ENCODE measurements around the gene SLC27A1. TPM values are rescaled to one million over a fixed set of nuclear protein-coding genes. Genes with fewer than 3 reads are reported as not detected.
"Not testable (repeated sequence)": the region's sequence is repeated elsewhere in the genome, so short reads cannot be mapped to it uniquely, and the experiment has no call there.

The SLC27A1 gene
- polyA plus RNA-seq, 3 donors: 9.7 to 10.8 (median 10.3) TPM

GRCh38 chr19:17455308-17456123 is 14.8 kb upstream of the SLC27A1 start:
- no peak for DNase-seq (ENCODE audit: low read depth in 3 of 3, low spot score in 2 of 3)

GRCh38 chr19:17456127-17456526 is 14.2 kb upstream of the SLC27A1 start:
- no peak for DNase-seq (ENCODE audit: low read depth in 3 of 3, low spot score in 2 of 3)

DNA sequence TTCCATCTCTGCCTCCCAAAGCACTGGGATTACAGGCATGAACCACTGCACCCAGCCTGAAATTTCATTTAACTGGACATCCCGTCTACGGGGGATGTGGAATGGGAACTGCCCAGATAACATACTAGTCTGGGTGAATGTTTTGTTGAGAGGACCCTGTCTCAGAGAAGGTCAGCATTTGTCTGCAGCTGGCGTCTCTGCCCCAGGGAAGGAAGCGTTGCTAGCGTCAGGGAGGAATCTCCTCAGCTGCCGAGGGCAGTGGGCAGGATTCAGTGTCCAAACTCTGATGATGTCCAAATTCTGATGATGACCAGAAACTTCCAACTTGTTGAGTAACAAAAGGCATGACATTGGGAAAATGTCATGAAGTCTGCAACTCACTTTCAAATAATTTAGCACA is 12.7 kb upstream of the SLC27A1 start:
- no peak for DNase-seq (ENCODE audit: low read depth in 3 of 3, low spot score in 2 of 3)

GRCh38 chr19:17458970-17459369 is 11.4 kb upstream of the SLC27A1 start:
- DNase-seq (ENCODE audit: low read depth in 3 of 3, low spot score in 2 of 3): no peak

DNA sequence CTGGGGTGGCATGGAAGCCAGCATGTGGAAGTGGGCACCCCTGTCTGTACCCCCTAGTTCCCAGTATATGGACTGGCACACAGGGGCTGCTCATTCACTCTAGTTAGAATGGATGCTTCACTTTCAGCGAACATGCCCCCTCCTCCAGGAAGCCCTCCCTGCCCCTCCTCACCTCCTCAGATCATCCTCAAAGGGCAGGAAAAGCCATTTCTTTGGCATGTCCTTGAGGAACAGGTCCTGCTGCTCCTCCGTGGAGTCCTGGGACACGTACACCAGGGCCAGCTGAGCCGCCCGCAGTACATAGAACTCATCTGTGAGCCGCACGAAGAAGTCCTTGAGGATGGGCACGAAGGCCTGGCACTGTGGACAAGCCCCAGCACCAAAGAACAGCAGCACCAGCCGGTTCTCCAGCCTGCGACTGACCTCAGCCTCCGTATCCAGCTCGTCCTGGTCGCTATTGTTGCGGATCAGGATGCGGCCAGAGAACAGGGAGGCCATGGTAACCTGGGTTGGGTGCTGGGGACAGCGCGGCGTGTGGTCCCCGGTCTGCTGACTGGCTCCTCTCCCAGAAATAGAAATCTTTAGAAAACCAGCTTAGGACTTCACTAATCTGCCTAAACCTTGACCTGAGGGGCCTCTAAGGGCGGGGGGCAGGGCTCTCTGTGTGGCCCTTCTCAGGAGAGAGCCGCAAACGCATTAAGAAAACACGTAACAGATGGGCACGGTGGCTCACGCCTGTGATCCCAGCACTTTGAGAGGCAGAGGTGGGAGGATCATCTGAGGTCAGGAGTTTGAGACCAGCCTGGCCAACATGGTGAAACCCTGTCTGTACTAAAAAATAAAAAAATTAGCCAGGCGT is 9.7 kb upstream of the SLC27A1 start, which contains the start of gene NXNL1:
Gene NXNL1, minus strand, starts transcription at position 555 of the 859 bp plus-strand sequence. Its CDS starts 57 bp downstream, at position 498.
- DNase-seq (ENCODE audit: low read depth in 3 of 3, low spot score in 2 of 3): no peak

DNA sequence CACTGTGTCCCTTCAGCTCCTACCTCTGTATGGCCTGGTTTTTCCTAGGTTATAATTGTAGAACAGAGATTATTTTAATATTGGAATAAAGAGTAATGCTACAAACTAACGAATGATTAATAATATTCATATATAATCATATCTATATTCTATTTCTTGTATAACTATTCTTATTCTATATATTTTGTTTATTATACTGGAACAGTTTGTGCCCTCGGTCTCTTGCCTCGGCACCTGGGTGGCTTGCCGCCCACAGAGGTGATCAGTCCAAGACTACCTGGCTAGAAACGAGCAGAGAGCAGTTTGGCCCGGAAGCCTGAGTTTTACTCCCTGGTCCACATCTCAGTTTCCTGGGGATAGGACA is 3.9 kb upstream of the SLC27A1 start:
- DNase-seq (ENCODE audit: low read depth in 3 of 3, low spot score in 2 of 3): no peak

GRCh38 chr19:17467471-17468301 is 2.6 kb upstream of the SLC27A1 start:
- no peak for DNase-seq (ENCODE audit: low read depth in 3 of 3, low spot score in 2 of 3)

DNA sequence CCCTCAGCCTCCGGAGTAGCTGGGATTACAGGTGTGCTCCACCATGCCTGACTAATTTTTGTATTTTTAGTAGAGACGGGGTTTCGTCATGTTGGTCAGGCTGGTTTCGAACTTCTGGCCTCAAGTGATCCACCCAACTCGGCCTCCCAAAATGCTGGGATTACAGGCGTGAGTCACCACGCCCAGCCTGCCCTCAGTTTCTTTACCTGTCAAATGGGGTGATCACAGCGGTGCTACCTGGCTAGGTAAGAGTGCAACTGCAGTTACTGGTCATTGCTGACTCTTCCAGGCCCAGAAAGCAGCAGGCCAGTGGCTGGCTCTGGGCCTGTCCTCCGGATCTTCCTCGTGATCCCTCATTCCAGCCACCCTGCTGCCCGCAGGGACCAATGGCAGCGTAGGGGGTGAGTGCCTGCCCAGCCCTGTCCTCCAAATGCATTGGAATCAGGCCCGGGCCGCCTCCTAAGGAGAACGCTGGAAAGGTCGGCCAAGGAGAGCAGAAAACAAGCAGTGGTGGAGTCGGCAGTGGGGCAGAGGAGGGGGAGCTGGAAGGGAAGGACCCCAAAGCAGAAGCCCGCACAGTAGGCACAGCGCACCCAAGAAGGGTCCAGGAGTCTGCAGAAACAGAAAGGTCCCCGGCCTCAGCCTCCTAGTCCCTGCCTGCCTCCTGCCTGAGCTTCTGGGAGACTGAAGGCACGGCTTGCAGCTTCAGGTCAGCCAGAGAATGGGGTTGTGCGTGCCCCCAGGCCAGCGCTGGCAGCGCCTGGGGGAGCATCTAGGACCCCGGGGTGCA is 1.8 kb upstream of the SLC27A1 start:
- DNase-seq (ENCODE audit: low read depth in 3 of 3, low spot score in 2 of 3): no peak

- no peak for DNase-seq (ENCODE audit: low read depth in 3 of 3, low spot score in 2 of 3)
Observed at GRCh38 chr19:17469092-17469480, 1.2 kb upstream of the SLC27A1 start.

GRCh38 chr19:17469481-17470067 is 750 bp upstream of the SLC27A1 start:
- peak; percentile 77 to 83 (median 82) for DNase-seq (ENCODE audit: low read depth in 3 of 3, low spot score in 2 of 3)

DNA sequence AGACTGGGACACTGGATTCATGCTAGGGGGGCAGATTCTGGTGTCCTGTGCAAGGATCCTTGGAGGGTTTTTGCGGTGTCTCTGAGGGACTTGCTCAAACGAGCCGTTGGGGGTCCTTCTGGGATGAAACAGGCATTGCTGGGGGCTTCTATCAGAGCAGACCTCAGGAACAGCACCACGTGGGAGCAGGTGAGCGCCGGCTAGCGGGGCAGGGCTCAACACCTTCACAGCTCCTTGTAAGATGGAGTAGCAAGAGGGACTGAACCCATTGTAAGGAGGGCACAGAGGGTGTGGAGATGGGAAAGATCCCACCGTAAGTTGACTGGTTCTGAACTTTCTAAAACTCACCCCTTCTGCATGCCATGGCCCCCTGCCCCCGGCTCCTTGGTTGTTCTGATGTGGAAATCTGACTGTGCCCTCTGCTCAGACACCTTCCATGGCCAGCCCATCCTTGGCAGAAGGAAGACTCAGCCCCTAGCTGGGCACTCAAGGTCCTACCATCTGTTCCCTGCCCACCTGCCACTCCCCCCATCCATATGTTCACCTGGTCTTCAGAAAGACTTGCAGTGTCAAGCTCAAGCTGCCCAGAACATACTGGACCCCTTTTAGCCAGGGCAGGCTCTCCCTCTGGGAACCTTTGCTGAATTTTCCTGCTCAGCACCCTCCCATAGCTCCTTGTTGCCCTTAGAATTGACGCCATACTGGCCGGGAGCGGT is 1.2 kb downstream of the SLC27A1 start:
- no peak for DNase-seq (ENCODE audit: low read depth in 3 of 3, low spot score in 2 of 3)

- DNase-seq (ENCODE audit: low read depth in 3 of 3, low spot score in 2 of 3): no peak
Observed at GRCh38 chr19:17473041-17473440, 2.7 kb downstream of the SLC27A1 start.

DNA sequence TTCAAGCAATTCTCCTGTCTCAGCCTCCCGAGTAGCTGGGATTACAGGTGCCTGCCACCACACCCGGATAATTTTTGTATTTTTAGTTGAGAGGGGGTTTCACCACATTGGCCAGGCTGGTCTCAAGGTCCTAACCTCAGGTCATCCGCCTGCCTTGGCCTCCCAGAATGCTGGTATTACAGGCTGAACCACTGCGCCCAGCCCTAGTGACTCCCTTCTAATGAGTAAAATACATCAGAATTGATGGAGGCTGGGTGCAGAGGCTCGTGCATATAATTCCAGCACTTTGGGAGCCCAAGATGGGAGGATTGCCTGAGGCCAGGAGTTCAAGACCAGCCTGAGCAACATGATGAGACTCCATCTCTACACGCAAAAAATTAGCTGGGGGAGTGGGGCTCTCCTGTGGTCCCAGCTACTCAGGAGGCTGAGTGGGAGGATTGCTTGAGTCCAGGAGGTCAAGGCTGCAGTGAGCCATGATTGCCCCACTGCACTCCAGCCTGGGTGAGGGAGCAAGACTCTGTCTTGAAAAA is 4.8 kb downstream of the SLC27A1 start:
- not testable (repeated sequence) for DNase-seq (ENCODE audit: low read depth in 3 of 3, low spot score in 2 of 3)

GRCh38 chr19:17475541-17476115 is 5.3 kb downstream of the SLC27A1 start:
- DNase-seq (ENCODE audit: low read depth in 3 of 3, low spot score in 2 of 3): no peak

GRCh38 chr19:17479325-17479791 is 9.0 kb downstream of the SLC27A1 start:
- DNase-seq (ENCODE audit: low read depth in 3 of 3, low spot score in 2 of 3): no peak

- no peak for DNase-seq (ENCODE audit: low read depth in 3 of 3, low spot score in 2 of 3)
Observed at GRCh38 chr19:17481986-17482385, 11.7 kb downstream of the SLC27A1 start.

GRCh38 chr19:17482877-17483604 is 12.7 kb downstream of the SLC27A1 start:
- no peak for DNase-seq (ENCODE audit: low read depth in 3 of 3, low spot score in 2 of 3)

- no peak for DNase-seq (ENCODE audit: low read depth in 3 of 3, low spot score in 2 of 3)
Observed at GRCh38 chr19:17483605-17484002, 13.3 kb downstream of the SLC27A1 start.
